BLaER1 (cell line): ENCODE measurements around the gene AIMP1.

Source experiments
- H3K27ac ChIP-seq: shearing (Covaris generic); formaldehyde crosslinking; 2 replicates; pipeline ENCODE4 v1.8.1; 2022
- H3K27me3 ChIP-seq: shearing (Covaris generic); formaldehyde crosslinking; 2 replicates; pipeline ENCODE4 v1.8.1; 2022
- H3K36me3 ChIP-seq: shearing (Covaris generic); formaldehyde crosslinking; 2 replicates; pipeline ENCODE4 v1.8.1; 2022
- H3K4me1 ChIP-seq: shearing (Covaris generic); formaldehyde crosslinking; 2 replicates; pipeline ENCODE4 v1.8.1; 2022
- H3K4me2 ChIP-seq: shearing (Covaris generic); formaldehyde crosslinking; 2 replicates; pipeline ENCODE4 v1.8.1; 2022
- H3K4me3 ChIP-seq: shearing (Covaris generic); formaldehyde crosslinking; 2 replicates; pipeline ENCODE4 v1.8.1; 2022
- H3K9ac ChIP-seq: shearing (Covaris generic); formaldehyde crosslinking; 2 replicates; pipeline ENCODE4 v1.8.1; 2022
- H3K9me3 ChIP-seq: shearing (Covaris generic); formaldehyde crosslinking; 2 replicates; pipeline ENCODE4 v1.8.1; 2022
- H4K20me1 ChIP-seq: shearing (Covaris generic); formaldehyde crosslinking; 2 replicates; pipeline ENCODE4 v1.8.1; 2022
- Cebpa-rat ChIP-seq: shearing (Covaris generic); IDR thresholded peaks from 2 replicates; pipeline ENCODE4 v1.8.1; 2022

Gene AIMP1

GRCh38 chr4:106343865-106344646 lies 27.7 kb downstream of the AIMP1 start:
- Histone ChIP-seq H3K36me3 (peaks cover 59% of the 10 kb centered on the region), H3K9ac (no peak overlapping the region), H3K4me2 (no peak overlapping the region), H3K4me3 (no peak overlapping the region), H3K27me3 (no peaks in the 10 kb centered on the region), H3K27ac (no peak overlapping the region), H3K9me3 (peaks cover 15% of the 10 kb centered on the region), H4K20me1 (peaks cover 52% of the 10 kb centered on the region), H3K4me1 (peaks cover 4% of the 10 kb centered on the region; the same call in 1 of the 2 replicates)
- TF ChIP-seq Cebpa-rat = no peak

GRCh38 chr4:106344647-106344970 lies 28.3 kb downstream of the AIMP1 start:
- Histone ChIP-seq H3K9ac (no peak overlapping the region), H3K27me3 (no peaks in the 10 kb centered on the region), H4K20me1 (peaks cover 52% of the 10 kb centered on the region), H3K4me1 (peaks cover 4% of the 10 kb centered on the region; the same call in 1 of the 2 replicates), H3K36me3 (peaks cover 58% of the 10 kb centered on the region), H3K4me2 (no peak overlapping the region), H3K4me3 (no peak overlapping the region), H3K27ac (no peak overlapping the region), H3K9me3 (peaks cover 15% of the 10 kb centered on the region)
- no peak for TF ChIP-seq Cebpa-rat

- no peaks in the 10 kb centered on the region for H3K27me3 ChIP-seq
- H3K9me3 ChIP-seq = no peaks in the 10 kb centered on the region
- H3K4me3 ChIP-seq = no peak overlapping the region
- no peak overlapping the region for H3K9ac ChIP-seq
- no peak overlapping the region for H3K4me2 ChIP-seq
- no peak for TF ChIP-seq Cebpa-rat
- H3K4me1 ChIP-seq = peaks cover 4% of the 10 kb centered on the region; the same call in 1 of the 2 replicates
- peaks cover 42% of the 10 kb centered on the region for H3K36me3 ChIP-seq
- H3K27ac ChIP-seq = no peak overlapping the region
- peaks cover 33% of the 10 kb centered on the region for H4K20me1 ChIP-seq
Measured at GRCh38 chr4:106347167-106347566, 30.8 kb downstream of the AIMP1 start.

GRCh38 chr4:106351016-106351415 lies 34.7 kb downstream of the AIMP1 start:
- H3K9ac ChIP-seq = no peak overlapping the region
- H3K27ac ChIP-seq = no peak overlapping the region
- H3K4me3 ChIP-seq = no peak overlapping the region
- H3K27me3 ChIP-seq = no peaks in the 10 kb centered on the region
- H3K4me2 ChIP-seq = no peak overlapping the region
- no peaks in the 10 kb centered on the region for H3K9me3 ChIP-seq
- H4K20me1 ChIP-seq = no peaks in the 10 kb centered on the region
- H3K36me3 ChIP-seq = peaks cover 37% of the 10 kb centered on the region
- no peak for TF ChIP-seq Cebpa-rat
- peaks cover 4% of the 10 kb centered on the region; the same call in 1 of the 2 replicates for H3K4me1 ChIP-seq

GRCh38 chr4:106353786-106354185 lies 37.4 kb downstream of the AIMP1 start:
- Histone ChIP-seq H3K4me1 (0 out of 2 replicates have a peak, but pooled peaks cover 7% of the 10 kb centered on the region), H3K36me3 (peaks cover 14% of the 10 kb centered on the region), H4K20me1 (no peaks in the 10 kb centered on the region), H3K4me3 (no peak overlapping the region), H3K9ac (no peak overlapping the region), H3K27ac (no peak overlapping the region), H3K4me2 (no peak overlapping the region), H3K27me3 (no peaks in the 10 kb centered on the region), H3K9me3 (no peaks in the 10 kb centered on the region)
- TF ChIP-seq Cebpa-rat = no peak

GRCh38 chr4:106355193-106355592 lies 38.8 kb downstream of the AIMP1 start:
- no peaks in the 10 kb centered on the region for H4K20me1 ChIP-seq
- H3K4me2 ChIP-seq = no peak overlapping the region
- no peak overlapping the region for H3K9ac ChIP-seq
- no peak for TF ChIP-seq Cebpa-rat
- no peaks in the 10 kb centered on the region for H3K27me3 ChIP-seq
- H3K4me3 ChIP-seq = no peak overlapping the region
- no peaks in the 10 kb centered on the region for H3K9me3 ChIP-seq
- H3K27ac ChIP-seq = no peak overlapping the region
- 0 out of 2 replicates have a peak, but pooled peaks cover 6% of the 10 kb centered on the region for H3K36me3 ChIP-seq
- H3K4me1 ChIP-seq = 0 out of 2 replicates have a peak, but pooled peaks cover 7% of the 10 kb centered on the region

- Histone ChIP-seq H3K9me3 (no peaks in the 10 kb centered on the region), H3K27me3 (no peaks in the 10 kb centered on the region), H3K9ac (no peak overlapping the region), H3K36me3 (no peaks in the 10 kb centered on the region), H3K4me3 (no peak overlapping the region), H3K4me1 (0 out of 2 replicates have a peak, but pooled peaks cover 7% of the 10 kb centered on the region), H3K27ac (no peak overlapping the region), H4K20me1 (no peaks in the 10 kb centered on the region), H3K4me2 (no peak overlapping the region)
- TF ChIP-seq Cebpa-rat = no peak
Measured at GRCh38 chr4:106358899-106359298, 42.5 kb downstream of the AIMP1 start.

GRCh38 chr4:106362086-106362825 lies 45.9 kb downstream of the AIMP1 start:
- Histone ChIP-seq H3K4me1 (0 out of 2 replicates have a peak, but pooled peaks cover 7% of the 10 kb centered on the region), H3K27ac (no peak overlapping the region), H3K9ac (no peak overlapping the region), H4K20me1 (no peaks in the 10 kb centered on the region), H3K9me3 (no peaks in the 10 kb centered on the region), H3K4me2 (no peak overlapping the region), H3K4me3 (no peak overlapping the region), H3K36me3 (no peaks in the 10 kb centered on the region), H3K27me3 (no peaks in the 10 kb centered on the region)
- no peak for TF ChIP-seq Cebpa-rat

GRCh38 chr4:106364282-106364681 lies 47.9 kb downstream of the AIMP1 start:
- no peak overlapping the region for H3K9ac ChIP-seq
- no peak overlapping the region for H3K27ac ChIP-seq
- no peaks in the 10 kb centered on the region for H3K4me1 ChIP-seq
- no peak overlapping the region for H3K4me3 ChIP-seq
- H3K9me3 ChIP-seq = no peaks in the 10 kb centered on the region
- H3K36me3 ChIP-seq = no peaks in the 10 kb centered on the region
- TF ChIP-seq Cebpa-rat = no peak
- no peaks in the 10 kb centered on the region for H4K20me1 ChIP-seq
- H3K27me3 ChIP-seq = no peaks in the 10 kb centered on the region
- H3K4me2 ChIP-seq = no peak overlapping the region

- Histone ChIP-seq H3K9me3 (no peaks in the 10 kb centered on the region), H4K20me1 (no peaks in the 10 kb centered on the region), H3K4me3 (no peak overlapping the region), H3K9ac (no peak overlapping the region), H3K27ac (no peak overlapping the region), H3K4me2 (no peak overlapping the region), H3K27me3 (no peaks in the 10 kb centered on the region), H3K36me3 (no peaks in the 10 kb centered on the region), H3K4me1 (no peaks in the 10 kb centered on the region)
- TF ChIP-seq Cebpa-rat = no peak
Measured at GRCh38 chr4:106365613-106366012, 49.3 kb downstream of the AIMP1 start.
